Epithelial cell of proximal tubule (primary cell): ENCODE data around the gene EGFLAM. TPM values are rescaled to one million over a fixed set of nuclear protein-coding genes. Genes with fewer than 3 reads are reported as not detected.

Experiments used
- DNase-seq: peaks from one replicate; pipeline ENCODE4 v3.0.0-alpha.2; 2011; ENCODE audit warnings: low read depth
- H3K4me3 ChIP-seq: 2 replicates; pipeline ENCODE4 v1.5.1; 2011; ENCODE audit warnings: low read depth, mild to moderate bottlenecking, low read length
- total RNA-seq: library from RNA; depleted of rRNA; stranded (reverse); fragments of >200 nt; gene quantifications from 2 replicates; pipeline ENCODE4 v1.2.3, GENCODE V29; 2015
- TF ChIP-seq, protein P1 (sequence below): conservative IDR thresholded peaks from 2 replicates; pipeline ENCODE4 v1.5.1; 2012; ENCODE audit warnings: low read depth, mild to moderate bottlenecking, low read length

The EGFLAM gene
- total RNA-seq, 1 donor from 2014 or later, result 0.17 TPM

DNA sequence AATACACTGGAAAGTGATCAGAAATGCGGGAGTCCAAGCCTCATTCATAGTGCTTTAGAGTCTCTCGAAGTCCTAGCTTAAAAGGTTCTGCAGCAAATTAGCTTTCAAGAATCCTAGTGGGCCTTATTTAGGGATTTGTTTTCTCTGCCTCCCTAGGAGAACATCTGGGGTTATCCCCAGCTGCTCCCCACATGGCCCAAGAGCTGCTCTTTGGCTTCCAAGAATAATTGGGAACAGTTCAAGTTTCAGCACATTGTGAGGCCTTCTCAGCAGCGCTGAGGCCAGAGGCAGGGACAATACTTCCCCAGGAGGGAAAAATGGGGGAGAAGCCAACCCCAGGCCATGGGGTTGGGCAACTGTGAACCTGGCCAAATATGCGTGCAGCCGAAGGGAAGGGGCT lies 189.4 kb downstream of the EGFLAM start:
- H3K4me3 ChIP-seq, result no peak overlapping the region
- DNase-seq, result no peak
- TF ChIP-seq, protein P1, sequence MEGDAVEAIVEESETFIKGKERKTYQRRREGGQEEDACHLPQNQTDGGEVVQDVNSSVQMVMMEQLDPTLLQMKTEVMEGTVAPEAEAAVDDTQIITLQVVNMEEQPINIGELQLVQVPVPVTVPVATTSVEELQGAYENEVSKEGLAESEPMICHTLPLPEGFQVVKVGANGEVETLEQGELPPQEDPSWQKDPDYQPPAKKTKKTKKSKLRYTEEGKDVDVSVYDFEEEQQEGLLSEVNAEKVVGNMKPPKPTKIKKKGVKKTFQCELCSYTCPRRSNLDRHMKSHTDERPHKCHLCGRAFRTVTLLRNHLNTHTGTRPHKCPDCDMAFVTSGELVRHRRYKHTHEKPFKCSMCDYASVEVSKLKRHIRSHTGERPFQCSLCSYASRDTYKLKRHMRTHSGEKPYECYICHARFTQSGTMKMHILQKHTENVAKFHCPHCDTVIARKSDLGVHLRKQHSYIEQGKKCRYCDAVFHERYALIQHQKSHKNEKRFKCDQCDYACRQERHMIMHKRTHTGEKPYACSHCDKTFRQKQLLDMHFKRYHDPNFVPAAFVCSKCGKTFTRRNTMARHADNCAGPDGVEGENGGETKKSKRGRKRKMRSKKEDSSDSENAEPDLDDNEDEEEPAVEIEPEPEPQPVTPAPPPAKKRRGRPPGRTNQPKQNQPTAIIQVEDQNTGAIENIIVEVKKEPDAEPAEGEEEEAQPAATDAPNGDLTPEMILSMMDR, result no peak

- TF ChIP-seq, protein P1, result no peak
- H3K4me3 ChIP-seq, result no peak overlapping the region
- DNase-seq, result no peak
These were observed 190.4 kb downstream of the EGFLAM start for GRCh38 chr5:38448568-38449350.

DNA sequence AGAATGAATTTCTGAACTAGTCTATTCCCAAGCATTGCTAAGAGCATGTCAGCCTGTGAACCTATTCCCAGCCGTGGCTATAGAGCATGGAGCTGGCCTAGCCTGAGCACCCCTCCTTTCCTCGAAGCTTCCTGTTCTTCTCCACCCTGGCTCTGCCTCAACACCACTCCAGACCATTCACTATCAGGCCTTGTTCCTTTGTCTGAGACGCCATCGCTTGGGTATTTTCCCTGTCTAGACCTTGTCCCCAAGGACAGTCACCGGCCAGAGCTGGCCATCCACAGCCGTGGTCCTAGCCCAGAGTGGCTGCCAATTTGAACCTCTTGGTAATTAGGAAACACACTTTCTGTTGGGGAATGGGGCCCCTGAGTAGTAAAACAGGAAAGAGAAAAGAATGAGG lies 192.3 kb downstream of the EGFLAM start:
- DNase-seq, result no peak
- no peak overlapping the region for H3K4me3 ChIP-seq
- TF ChIP-seq, protein P1, result no peak

DNA sequence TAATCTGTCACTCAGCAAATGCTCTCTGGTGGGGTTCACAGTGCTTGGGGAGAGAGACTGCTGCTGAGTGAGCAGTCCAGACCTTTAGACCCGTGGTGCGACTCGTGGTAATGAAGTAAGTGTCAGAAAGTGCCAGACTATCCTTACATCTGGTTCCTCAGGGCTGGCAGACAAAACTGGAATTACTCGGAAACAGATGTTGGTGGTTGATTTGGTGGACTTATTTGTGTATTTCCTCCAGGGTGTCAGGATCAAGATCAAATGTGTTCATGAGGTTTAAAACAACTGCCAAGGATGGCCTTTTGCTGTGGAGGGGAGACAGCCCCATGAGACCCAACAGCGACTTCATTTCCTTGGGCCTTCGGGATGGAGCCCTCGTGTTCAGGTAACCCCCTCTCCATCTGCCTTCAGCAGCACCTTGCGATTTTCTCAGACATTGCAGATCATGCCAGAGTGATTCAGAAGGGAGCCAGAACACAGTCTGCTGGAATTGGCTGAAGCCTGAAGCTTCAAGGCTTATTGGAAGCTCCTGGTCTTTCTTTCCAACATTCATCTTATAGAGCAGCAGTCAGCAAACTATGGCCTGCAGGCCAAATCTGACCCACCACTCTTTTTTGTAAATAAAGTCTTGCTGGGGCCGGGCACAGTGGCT lies 192.8 kb downstream of the EGFLAM start:
- TF ChIP-seq, protein P1, result no peak
- DNase-seq, result no peak
- no peak overlapping the region for H3K4me3 ChIP-seq

DNA sequence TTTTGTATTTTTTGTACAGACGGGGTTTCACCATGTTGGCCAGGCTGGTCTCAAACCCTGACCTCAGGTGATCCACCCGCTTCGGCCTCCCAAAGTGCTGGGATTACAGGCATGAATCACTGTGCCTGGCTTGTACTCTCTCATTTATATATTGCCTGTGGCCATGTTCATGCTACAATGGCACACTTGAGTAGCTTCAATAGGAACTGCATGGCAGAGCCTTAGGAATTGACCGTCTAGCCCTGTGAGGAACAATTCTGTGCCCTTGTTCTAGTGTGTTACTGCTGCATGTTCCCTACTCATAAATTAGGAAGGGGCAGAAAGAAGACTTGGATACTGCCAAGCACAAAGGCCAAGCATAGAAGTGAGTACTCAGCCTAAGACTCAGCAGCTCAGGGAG lies 193.8 kb downstream of the EGFLAM start:
- TF ChIP-seq, protein P1, result no peak
- no peak for DNase-seq
- no peak overlapping the region for H3K4me3 ChIP-seq

DNA sequence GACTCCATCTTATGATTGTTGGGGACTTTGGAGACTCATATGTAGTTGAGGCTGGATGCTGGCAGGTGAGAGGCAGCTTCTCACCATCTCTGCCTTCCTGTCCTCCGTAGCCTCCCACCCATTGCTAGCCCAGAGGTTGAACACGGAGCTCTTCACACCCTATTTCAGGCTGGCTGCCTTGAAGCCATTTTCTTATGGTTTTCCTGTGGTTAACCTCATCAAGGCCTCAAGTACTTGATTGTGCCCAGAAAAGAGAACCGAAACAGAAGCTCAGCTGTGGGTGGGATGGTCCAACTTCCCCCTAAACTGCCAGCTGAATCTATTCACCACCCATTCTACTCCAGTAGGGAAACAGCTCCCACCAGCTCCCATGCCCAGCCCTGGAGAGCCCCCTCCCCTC lies 195.1 kb downstream of the EGFLAM start:
- DNase-seq, result no peak
- H3K4me3 ChIP-seq, result no peak overlapping the region
- TF ChIP-seq, protein P1, result no peak
